GM10248 (cell line): ENCODE data around the gene SNAI3.

Experiments used
- CTCF ChIA-PET: fragments of 300-600 bp; sonication (Branson Sonifier 250); formaldehyde crosslinking; extraction: SDS; loops from one replicate; lab custom pipeline; 2021; ENCODE audit warnings: antibody characterized with exemption; lab: Yijun Ruan, JAX
- POLR2A ChIA-PET: fragments of 350-650 bp; sonication (Branson Sonifier 250); formaldehyde crosslinking; extraction: SDS; loops from one replicate; lab custom pipeline; 2020; ENCODE audit warnings: antibody characterized with exemption; lab: Yijun Ruan, JAX
- DNase-seq: peaks from one replicate; pipeline ENCODE4 v3.0.0; 2012; ENCODE audit errors: extremely low spot score
- CTCF ChIP-seq: IDR thresholded peaks from 2 replicates; pipeline ENCODE4 v1.5.1; 2012; ENCODE audit warnings: mild to moderate bottlenecking, low read depth; ENCODE audit errors: extremely low read depth, missing control alignments, control extremely low read depth

SNAI3 gene

GRCh38 chr16:88694221-88695087 lies 8.1 kb upstream of the SNAI3 start:
- CTCF ChIA-PET = no interaction called here
- TF ChIP-seq CTCF = no peak
- no peak for DNase-seq
- POLR2A ChIA-PET = no interaction called here

GRCh38 chr16:88693420-88694177 lies 7.3 kb upstream of the SNAI3 start:
- POLR2A ChIA-PET = no interaction called here
- no peak for DNase-seq
- TF ChIP-seq CTCF = no peak
- CTCF ChIA-PET = no interaction called here

- ChIA-PET POLR2A (no interaction called here), CTCF (no interaction called here)
- TF ChIP-seq CTCF = no peak
- DNase-seq = no peak
These were observed 6.6 kb upstream of the SNAI3 start for GRCh38 chr16:88692861-88693260.

GRCh38 chr16:88691924-88692560 lies 5.7 kb upstream of the SNAI3 start:
- CTCF ChIA-PET = no interaction called here
- POLR2A ChIA-PET = no interaction called here
- DNase-seq = no peak

GRCh38 chr16:88691129-88691813 lies 5.0 kb upstream of the SNAI3 start:
- ChIA-PET CTCF (no interaction called here), POLR2A (no interaction called here)
- no peak for DNase-seq

More at GRCh38 chr16:88691924-88692560, 5.7 kb upstream of the SNAI3 start:
- no peak for TF ChIP-seq CTCF

More at GRCh38 chr16:88691129-88691813, 5.0 kb upstream of the SNAI3 start:
- no peak for TF ChIP-seq CTCF
